OCI-LY3 (cell line): ENCODE data around the gene DRGX.

ENCODE experiments used
- EZH2phosphoT487 ChIP-seq: fragments of 200-600 bp; shearing (Covaris generic); IDR thresholded peaks from 2 replicates; pipeline ENCODE4 v1.6.1; 2018; ENCODE audit warnings: antibody characterized with exemption, mixed run types, low read depth
- TF ChIP-seq, protein P1 (sequence below): fragments of 200-600, 300-600 bp; sonication (generic); IDR thresholded peaks from 2 replicates; pipeline ENCODE4 v1.5.1; 2014; ENCODE audit warnings: antibody characterized with exemption, low read length, low read depth

GRCh38 chr10:49367600-49367999 lies 28.3 kb downstream of the DRGX start:
- TF ChIP-seq, protein P1, sequence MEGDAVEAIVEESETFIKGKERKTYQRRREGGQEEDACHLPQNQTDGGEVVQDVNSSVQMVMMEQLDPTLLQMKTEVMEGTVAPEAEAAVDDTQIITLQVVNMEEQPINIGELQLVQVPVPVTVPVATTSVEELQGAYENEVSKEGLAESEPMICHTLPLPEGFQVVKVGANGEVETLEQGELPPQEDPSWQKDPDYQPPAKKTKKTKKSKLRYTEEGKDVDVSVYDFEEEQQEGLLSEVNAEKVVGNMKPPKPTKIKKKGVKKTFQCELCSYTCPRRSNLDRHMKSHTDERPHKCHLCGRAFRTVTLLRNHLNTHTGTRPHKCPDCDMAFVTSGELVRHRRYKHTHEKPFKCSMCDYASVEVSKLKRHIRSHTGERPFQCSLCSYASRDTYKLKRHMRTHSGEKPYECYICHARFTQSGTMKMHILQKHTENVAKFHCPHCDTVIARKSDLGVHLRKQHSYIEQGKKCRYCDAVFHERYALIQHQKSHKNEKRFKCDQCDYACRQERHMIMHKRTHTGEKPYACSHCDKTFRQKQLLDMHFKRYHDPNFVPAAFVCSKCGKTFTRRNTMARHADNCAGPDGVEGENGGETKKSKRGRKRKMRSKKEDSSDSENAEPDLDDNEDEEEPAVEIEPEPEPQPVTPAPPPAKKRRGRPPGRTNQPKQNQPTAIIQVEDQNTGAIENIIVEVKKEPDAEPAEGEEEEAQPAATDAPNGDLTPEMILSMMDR, result no peak
- no peak for TF ChIP-seq EZH2phosphoT487
